ENCODE measurements around the gene CD22.

- TF ChIP-seq, protein P1, sequence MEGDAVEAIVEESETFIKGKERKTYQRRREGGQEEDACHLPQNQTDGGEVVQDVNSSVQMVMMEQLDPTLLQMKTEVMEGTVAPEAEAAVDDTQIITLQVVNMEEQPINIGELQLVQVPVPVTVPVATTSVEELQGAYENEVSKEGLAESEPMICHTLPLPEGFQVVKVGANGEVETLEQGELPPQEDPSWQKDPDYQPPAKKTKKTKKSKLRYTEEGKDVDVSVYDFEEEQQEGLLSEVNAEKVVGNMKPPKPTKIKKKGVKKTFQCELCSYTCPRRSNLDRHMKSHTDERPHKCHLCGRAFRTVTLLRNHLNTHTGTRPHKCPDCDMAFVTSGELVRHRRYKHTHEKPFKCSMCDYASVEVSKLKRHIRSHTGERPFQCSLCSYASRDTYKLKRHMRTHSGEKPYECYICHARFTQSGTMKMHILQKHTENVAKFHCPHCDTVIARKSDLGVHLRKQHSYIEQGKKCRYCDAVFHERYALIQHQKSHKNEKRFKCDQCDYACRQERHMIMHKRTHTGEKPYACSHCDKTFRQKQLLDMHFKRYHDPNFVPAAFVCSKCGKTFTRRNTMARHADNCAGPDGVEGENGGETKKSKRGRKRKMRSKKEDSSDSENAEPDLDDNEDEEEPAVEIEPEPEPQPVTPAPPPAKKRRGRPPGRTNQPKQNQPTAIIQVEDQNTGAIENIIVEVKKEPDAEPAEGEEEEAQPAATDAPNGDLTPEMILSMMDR (IDR thresholded peaks at IDR 0.05; ENCODE audit: low read length) = no peak
- TF ChIP-seq EZH2phosphoT487 (IDR thresholded peaks at IDR 0.05; ENCODE audit: low read length) = no peak
Measured at GRCh38 chr19:35279985-35280821, 48.8 kb upstream of the CD22 start.
